Thyroid gland (tissue), 4 donors: ENCODE measurements around the gene GIMAP1. TPM values are rescaled to one million over a fixed set of nuclear protein-coding genes. Genes with fewer than 3 reads are reported as not detected.

ENCODE experiments used
- DNase-seq, 2 donors: peaks; one replicate each; pipeline ENCODE4 v3.0.0-alpha.2; 2019
- H3K27ac ChIP-seq, 3 donors: fragments of 200-600 bp; sonication (generic); 1 replicate in 2 of 3; 2 replicates in 1 of 3; pipeline ENCODE4 v1.5.1; 2016 to 2019; ENCODE audit warnings: mild to moderate bottlenecking in 1 of 3, moderate library complexity in 1 of 3
- H3K27me3 ChIP-seq: fragments of 200-600 bp; sonication (generic); one replicate; pipeline ENCODE4 v1.5.1; 2019
- H3K36me3 ChIP-seq, 2 donors: fragments of 200-600 bp; sonication (generic); one replicate each; pipeline ENCODE4 v1.5.1; 2016 to 2019
- H3K4me1 ChIP-seq, 2 donors: fragments of 200-600 bp; sonication (generic); one replicate each; pipeline ENCODE4 v1.5.1; 2017 to 2019
- H3K4me3 ChIP-seq, 3 donors: fragments of 200-600 bp; sonication (generic); replicated peaks in 1 of 3; 1 replicate in 2 of 3; 2 replicates in 1 of 3; pipeline ENCODE4 v1.5.1; 2016; ENCODE audit warnings: mild to moderate bottlenecking in 1 of 3
- H3K9me3 ChIP-seq: fragments of 200-600 bp; sonication (generic); one replicate; pipeline ENCODE4 v1.5.1; 2017
- POLR2A ChIP-seq, 2 donors: fragments of 450-650 bp; IDR thresholded peaks; one replicate each; pipeline ENCODE4 v1.6.1; 2017; ENCODE audit warnings: antibody characterized with exemption in 2 of 2, mild to moderate bottlenecking in 2 of 2, moderate library complexity in 1 of 2
- WGBS, 2 donors: methylation state at CpG; one replicate each; pipeline ENCODE4 v1.1.5; 2017; 5-methylcytosine and 5-hydroxymethylcytosine counted together
- intact Hi-C: fragments of 100-400 bp; cut with DNase I; formaldehyde crosslinking; loops from one replicate; pipeline ENCODE4 v1.15.1; 2023
- total RNA-seq, 4 donors: library from RNA; depleted of rRNA; stranded (reverse); fragments of >200 nt; gene quantifications; one replicate each; pipeline ENCODE4 v1.2.3, GENCODE V29; 2016
- TF ChIP-seq, protein P1 (sequence below), 6 experiments: fragments of 200-600 bp in 3 of 6; fragments of 450-650 bp in 3 of 6; sonication (generic) in 3 of 6; IDR thresholded peaks; one replicate each; pipeline ENCODE4 v1.5.1; 2016 to 2019; ENCODE audit warnings: antibody characterized with exemption in 6 of 6, mild to moderate bottlenecking in 2 of 6, inconsistent platforms in 1 of 6, moderate library complexity in 1 of 6

The GIMAP1 gene
- total RNA-seq, 4 donors from 2014 or later, result 6.7 to 23.6 (median 9.6) TPM

- Histone ChIP-seq H3K27me3 (no peaks in the 10 kb centered on the region), H3K4me1 (peaks cover 0 to 7% of the 10 kb centered on the region in 2 donors), H3K4me3 (no peak overlapping the region), H3K9me3 (no peaks in the 10 kb centered on the region), H3K36me3 (no peaks in the 10 kb centered on the region), H3K27ac (no peak overlapping the region)
- intact Hi-C loops, result no loop called here
- TF ChIP-seq, protein P1, sequence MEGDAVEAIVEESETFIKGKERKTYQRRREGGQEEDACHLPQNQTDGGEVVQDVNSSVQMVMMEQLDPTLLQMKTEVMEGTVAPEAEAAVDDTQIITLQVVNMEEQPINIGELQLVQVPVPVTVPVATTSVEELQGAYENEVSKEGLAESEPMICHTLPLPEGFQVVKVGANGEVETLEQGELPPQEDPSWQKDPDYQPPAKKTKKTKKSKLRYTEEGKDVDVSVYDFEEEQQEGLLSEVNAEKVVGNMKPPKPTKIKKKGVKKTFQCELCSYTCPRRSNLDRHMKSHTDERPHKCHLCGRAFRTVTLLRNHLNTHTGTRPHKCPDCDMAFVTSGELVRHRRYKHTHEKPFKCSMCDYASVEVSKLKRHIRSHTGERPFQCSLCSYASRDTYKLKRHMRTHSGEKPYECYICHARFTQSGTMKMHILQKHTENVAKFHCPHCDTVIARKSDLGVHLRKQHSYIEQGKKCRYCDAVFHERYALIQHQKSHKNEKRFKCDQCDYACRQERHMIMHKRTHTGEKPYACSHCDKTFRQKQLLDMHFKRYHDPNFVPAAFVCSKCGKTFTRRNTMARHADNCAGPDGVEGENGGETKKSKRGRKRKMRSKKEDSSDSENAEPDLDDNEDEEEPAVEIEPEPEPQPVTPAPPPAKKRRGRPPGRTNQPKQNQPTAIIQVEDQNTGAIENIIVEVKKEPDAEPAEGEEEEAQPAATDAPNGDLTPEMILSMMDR (IDR thresholded peaks at IDR 0.05), result no peak
- TF ChIP-seq POLR2A (IDR thresholded peaks at IDR 0.05), result no peak
- 90 to 96% methylated on average over 34 to 51 of the region's 52 CpGs for WGBS, 2 donors
- no peak for DNase-seq
Observed at GRCh38 chr7:150719960-150720891, 3.8 kb downstream of the GIMAP1 start.

DNA sequence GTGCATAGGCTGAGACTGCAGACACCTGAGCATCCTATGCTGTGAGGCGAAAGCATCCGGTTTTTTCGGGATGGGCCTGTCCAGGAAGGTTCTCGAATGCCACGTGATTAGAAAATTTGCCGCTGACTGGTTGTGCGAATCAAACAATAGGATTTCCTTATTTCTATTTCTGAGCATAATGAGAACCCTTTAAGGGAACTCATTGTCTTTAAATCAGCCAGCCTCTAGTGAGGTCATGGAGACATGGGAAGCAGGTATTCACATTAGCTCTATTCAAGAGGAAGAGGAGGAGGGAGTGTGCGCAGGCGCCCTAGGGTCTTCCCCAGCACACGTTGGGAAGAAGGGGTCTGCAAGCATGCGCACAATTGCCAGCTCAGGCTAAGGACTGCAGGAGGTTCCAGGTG lies 5.6 kb downstream of the GIMAP1 start:
- H3K4me3 ChIP-seq, result no peak overlapping the region
- H3K36me3 ChIP-seq, result no peaks in the 10 kb centered on the region
- H3K9me3 ChIP-seq, result no peaks in the 10 kb centered on the region
- WGBS, 2 donors, result 84 to 93% methylated on average over 11 of the region's 11 CpGs
- DNase-seq, result no peak
- H3K27me3 ChIP-seq, result no peaks in the 10 kb centered on the region
- TF ChIP-seq, protein P1 (IDR thresholded peaks at IDR 0.05), result no peak
- no peak for TF ChIP-seq POLR2A (IDR thresholded peaks at IDR 0.05)
- peaks cover 0 to 7% of the 10 kb centered on the region in 2 donors for H3K4me1 ChIP-seq
- H3K27ac ChIP-seq, result peak overlapping the region in 2 of 3 donors; percentile 19 to 53
- intact Hi-C loops, result no loop called here

DNA sequence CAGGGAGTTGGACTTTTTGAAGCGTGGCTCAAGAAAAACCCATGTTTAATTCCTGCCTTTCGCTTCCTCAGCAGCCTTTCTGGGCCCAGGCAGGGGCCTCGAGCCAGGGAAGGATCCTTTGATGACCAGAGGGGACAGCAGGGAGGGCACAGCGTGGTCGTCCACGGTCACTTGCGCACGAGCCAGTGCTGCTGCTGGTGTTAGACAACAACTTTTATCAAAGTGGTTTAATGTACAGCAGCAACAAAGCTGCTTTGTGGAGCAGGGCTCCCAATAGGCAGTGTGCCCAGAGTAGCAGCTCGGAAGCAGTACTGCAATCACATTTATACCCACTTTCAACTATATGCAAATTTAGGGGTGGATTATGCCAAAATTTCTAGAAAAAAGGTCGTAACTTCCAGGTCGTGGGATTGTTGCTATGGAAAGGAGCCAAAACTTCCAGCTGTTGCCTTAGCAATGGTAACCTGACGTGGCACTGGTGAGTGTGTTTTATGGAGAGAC lies 6.1 kb downstream of the GIMAP1 start:
- Histone ChIP-seq H3K9me3 (no peaks in the 10 kb centered on the region), H3K4me1 (peaks cover 0 to 7% of the 10 kb centered on the region in 2 donors), H3K36me3 (no peaks in the 10 kb centered on the region), H3K27me3 (no peaks in the 10 kb centered on the region), H3K4me3 (no peak overlapping the region), H3K27ac (peak overlapping the region in 2 of 3 donors; percentile 19 to 53)
- no peak for DNase-seq
- TF ChIP-seq, protein P1 (IDR thresholded peaks at IDR 0.05), result no peak
- peak in 1 of 2 donors; percentile 13 for TF ChIP-seq POLR2A (IDR thresholded peaks at IDR 0.05)
- WGBS, 2 donors, result 62 to 67% methylated on average over 12 of the region's 12 CpGs
- intact Hi-C loops, result no loop called here

DNA sequence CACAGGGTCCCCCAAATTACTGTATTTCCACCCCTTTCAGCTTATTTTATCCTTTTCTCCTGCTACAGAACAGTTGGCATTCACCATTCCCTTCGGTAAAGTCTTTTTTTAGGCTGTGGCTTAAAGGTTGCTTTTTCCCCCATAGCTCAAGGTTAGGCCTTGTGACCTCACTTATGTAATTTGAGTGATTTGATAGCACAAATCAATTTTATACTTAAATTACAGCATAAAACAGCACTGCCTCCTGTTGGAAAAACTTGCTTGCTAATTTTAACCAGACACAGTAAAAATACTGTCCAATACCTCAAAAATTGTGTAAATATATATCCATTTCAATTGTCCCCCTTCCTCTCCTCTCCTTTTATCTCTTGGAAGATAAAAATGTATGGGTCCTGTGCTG lies 7.1 kb downstream of the GIMAP1 start:
- Histone ChIP-seq H3K27me3 (no peaks in the 10 kb centered on the region), H3K4me3 (no peak overlapping the region), H3K36me3 (no peaks in the 10 kb centered on the region), H3K9me3 (no peaks in the 10 kb centered on the region), H3K27ac (no peak overlapping the region), H3K4me1 (peaks cover 0 to 7% of the 10 kb centered on the region in 2 donors)
- TF ChIP-seq, protein P1 (IDR thresholded peaks at IDR 0.05), result no peak
- TF ChIP-seq POLR2A (IDR thresholded peaks at IDR 0.05), result no peak
- DNase-seq, result no peak
- WGBS, 2 donors, result 80% methylated on average over 1 of the region's 1 CpG
- intact Hi-C loops, result no loop called here

DNA sequence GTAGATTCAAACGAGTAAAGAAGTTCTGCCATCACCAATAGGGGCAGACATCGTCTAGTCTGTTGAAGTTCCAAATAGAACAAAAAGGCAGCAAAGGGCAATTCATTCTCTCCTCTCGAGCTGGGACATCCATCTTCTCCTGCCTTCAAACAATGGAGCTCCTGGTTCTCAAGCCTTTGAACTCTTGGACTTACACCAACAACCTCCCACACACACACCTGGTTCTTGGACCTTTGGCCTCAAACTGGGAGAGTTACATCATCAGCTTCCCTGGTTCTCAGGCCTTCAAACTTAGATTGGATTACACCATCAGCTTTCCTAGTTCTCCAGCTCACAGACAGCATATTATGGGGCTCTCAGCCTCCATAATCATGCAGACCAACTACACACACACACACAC lies 11.0 kb downstream of the GIMAP1 start:
- Histone ChIP-seq H3K9me3 (no peaks in the 10 kb centered on the region), H3K4me3 (no peak overlapping the region), H3K4me1 (no peaks in the 10 kb centered on the region), H3K36me3 (no peaks in the 10 kb centered on the region), H3K27ac (no peak overlapping the region), H3K27me3 (no peaks in the 10 kb centered on the region)
- no peak for DNase-seq
- 56 to 67% methylated on average over 3 of the region's 3 CpGs for WGBS, 2 donors
- intact Hi-C loops, result no loop called here
- no peak for TF ChIP-seq POLR2A (IDR thresholded peaks at IDR 0.05)
- TF ChIP-seq, protein P1 (IDR thresholded peaks at IDR 0.05), result no peak
